K562 (cell line): ENCODE data around the gene GPR157. TPM values are rescaled to one million over a fixed set of nuclear protein-coding genes. Genes with fewer than 3 reads are reported as not detected.

Experiments
- ATAC-seq: fragments of 200-7000 bp; cut with Tn5 transposase; 3 replicates; pipeline ENCODE4 v1.9.1; 2020; ENCODE audit warnings: moderate library complexity
- BruUV-seq: library from RNA; stranded (reverse); fragments of 400-500 nt; replicated peaks from 2 replicates; lab custom pipeline; 2021; lab: Mats Ljungman, UMichigan
- CTCF ChIA-PET: fragments of 300-600 bp; formaldehyde crosslinking; extraction: SDS; loops from one replicate; lab custom pipeline; 2021; ENCODE audit warnings: low intra/inter-chr PET ratio; lab: Yijun Ruan, JAX
- POLR2A ChIA-PET: fragments of 300-600, 350-650 bp; sonication (Branson Sonifier 250); formaldehyde crosslinking; extraction: SDS; loops from one replicate; lab custom pipeline; 2021; ENCODE audit warnings: antibody characterized with exemption, inconsistent platforms; lab: Yijun Ruan, JAX
- DNase-seq, 4 experiments: peaks; one replicate each; pipeline versions ENCODE4 v3.0.0 to v3.0.0-alpha.2; 2011 to 2018; ENCODE audit warnings: low spot score in 3 of 4, mixed read lengths in 3 of 4; ENCODE audit errors: extremely low read depth in 1 of 4
- FAIRE-seq: peaks from 2 replicates; lab custom pipeline; 2011; peaks lifted over from hg19 to GRCh38; lab: Jason Lieb, UNC
- H2AFZ ChIP-seq: 2 replicates; pipeline ENCODE4 v1.6.0; 2011; ENCODE audit warnings: low read depth, low read length, control low read depth, inconsistent platforms
- H3K27ac ChIP-seq: fragments of 200-600 bp; 3 replicates; pipeline ENCODE4 v1.8.0; 2011; ENCODE audit warnings: low read depth, mild to moderate bottlenecking, control low read depth, inconsistent platforms, low read length, moderate library complexity, mixed read lengths; ENCODE audit errors: extremely low read depth
- H3K27me3 ChIP-seq, 2 experiments: fragments of 300-600 bp in 1 of 2; 2 replicates in 1 of 2; 3 replicates in 1 of 2; pipeline versions ENCODE4 v1.6.0 to v1.8.0; 2011; ENCODE audit warnings: inconsistent platforms in 2 of 2, low read length in 2 of 2, mild to moderate bottlenecking in 1 of 2, mixed read lengths in 1 of 2, moderate library complexity in 1 of 2; ENCODE audit not compliant: control insufficient read depth in 2 of 2, insufficient read depth in 2 of 2
- H3K36me3 ChIP-seq: fragments of 300-600 bp; 3 replicates; pipeline ENCODE4 v1.8.0; 2011; ENCODE audit warnings: mild to moderate bottlenecking, low read length, inconsistent platforms; ENCODE audit not compliant: control insufficient read depth, insufficient read depth
- H3K4me1 ChIP-seq, 2 experiments: fragments of 200-600 bp in 1 of 2; replicated peaks in 1 of 2; 2 replicates in 1 of 2; 3 replicates in 1 of 2; pipeline versions ENCODE4 v1.5.1 to v1.8.0; 2011; ENCODE audit warnings: inconsistent platforms in 2 of 2, low read length in 2 of 2, mild to moderate bottlenecking in 1 of 2, mixed read lengths in 1 of 2, moderate library complexity in 1 of 2; ENCODE audit not compliant: control insufficient read depth in 2 of 2, insufficient read depth in 2 of 2
- H3K4me2 ChIP-seq: 2 replicates; pipeline ENCODE4 v1.6.1; 2011; ENCODE audit warnings: low read length, control low read depth, inconsistent platforms, mixed read lengths; ENCODE audit not compliant: insufficient read depth
- H3K4me3 ChIP-seq: fragments of 200-600 bp; sonication (generic), shearing (Covaris generic); 2 replicates; pipeline ENCODE4 v1.5.1; 2016; ENCODE audit warnings: control low read depth, inconsistent platforms
- H3K79me2 ChIP-seq: fragments of 200-600 bp; 3 replicates; pipeline ENCODE4 v1.8.0; 2011; ENCODE audit warnings: low read length, inconsistent platforms; ENCODE audit not compliant: control insufficient read depth, insufficient read depth
- H3K9ac ChIP-seq, 2 experiments: 2 replicates each; pipeline versions ENCODE4 v1.6.0 to v1.6.1; 2011; ENCODE audit warnings: low read depth in 2 of 2, low read length in 2 of 2, control low read depth in 1 of 2, inconsistent platforms in 1 of 2, mild to moderate bottlenecking in 1 of 2, mixed read lengths in 1 of 2; ENCODE audit not compliant: insufficient read depth in 1 of 2
- H3K9me1 ChIP-seq: one replicate; pipeline ENCODE4 v1.6.0; 2011; ENCODE audit warnings: inconsistent platforms, mild to moderate bottlenecking, low read length, moderate library complexity; ENCODE audit not compliant: control insufficient read depth, insufficient read depth
- H3K9me3 ChIP-seq: replicated peaks from 2 replicates; pipeline ENCODE4 v1.5.1; 2011; ENCODE audit warnings: low read depth, low read length, inconsistent platforms; ENCODE audit not compliant: control insufficient read depth, insufficient read depth
- H4K20me1 ChIP-seq: replicated peaks from 2 replicates; pipeline ENCODE4 v1.6.1; 2011; ENCODE audit warnings: low read length, inconsistent platforms, mixed read lengths; ENCODE audit not compliant: control insufficient read depth, insufficient read depth
- GATA2 ChIP-seq: sonication (generic); formaldehyde crosslinking; IDR thresholded peaks from 2 replicates; pipeline ENCODE4 v1.4.0; 2020; ENCODE audit warnings: mild to moderate bottlenecking, missing genetic modification reagents
- HLTF ChIP-seq: fragments of 450-650 bp; IDR thresholded peaks from 2 replicates; pipeline ENCODE4 v1.6.1; 2016
- HNRNPK ChIP-seq: fragments of 200-400 bp; formaldehyde crosslinking; IDR thresholded peaks from one replicate; pipeline ENCODE4 v1.6.1; 2018; ENCODE audit warnings: mild to moderate bottlenecking, low read depth, low read length; ENCODE audit not compliant: poor library complexity, severe bottlenecking
- IRF2 ChIP-seq: sonication (generic); formaldehyde crosslinking; IDR thresholded peaks from 2 replicates; pipeline ENCODE4 v1.8.1; 2022; ENCODE audit warnings: mild to moderate bottlenecking, missing genetic modification reagents
- KAT8 ChIP-seq: fragments of 450-650 bp; IDR thresholded peaks from 2 replicates; pipeline ENCODE4 v1.6.1; 2016; ENCODE audit warnings: low read depth, mild to moderate bottlenecking
- MBD2 ChIP-seq: sonication (generic); IDR thresholded peaks from 2 replicates; pipeline ENCODE4 v1.6.1; 2016; ENCODE audit warnings: low read depth, borderline replicate concordance
- NCOR1 ChIP-seq: fragments of 450-650 bp; IDR thresholded peaks from 2 replicates; pipeline ENCODE4 v1.6.1; 2016; ENCODE audit warnings: mild to moderate bottlenecking, moderate library complexity
- NFIC ChIP-seq: fragments of 450-650 bp; IDR thresholded peaks from 2 replicates; pipeline ENCODE4 v1.6.1; 2017; ENCODE audit warnings: mild to moderate bottlenecking, inconsistent platforms
- NR3C1 ChIP-seq: sonication (generic); formaldehyde crosslinking; IDR thresholded peaks from 2 replicates; pipeline ENCODE4 v1.8.1; 2022; ENCODE audit warnings: missing genetic modification reagents
- SMARCA4 ChIP-seq: fragments of 450-650 bp; IDR thresholded peaks from 2 replicates; pipeline ENCODE4 v1.6.1; 2016
- WGBS: fragments of 100-300 bp; shearing (Covaris generic); methylation state at CpG from one replicate; pipeline ENCODE4 v1.1.6; 2016; ENCODE audit warnings: low coverage, mixed read lengths; ENCODE audit not compliant: insufficient coverage; ENCODE audit errors: missing lambda C conversion rate; 5-methylcytosine and 5-hydroxymethylcytosine counted together
- in situ Hi-C: fragments of 300-500 bp; cut with MboI; formaldehyde crosslinking; loops from 4 replicates; pipeline ENCODE4 v1.15.0; 2018; ENCODE audit warnings: inconsistent platforms, mixed read lengths
- intact Hi-C: fragments of 100-400 bp; cut with micrococcal nuclease; formaldehyde crosslinking; loops from 2 replicates; pipeline ENCODE4 v1.14.2; 2022
- polyA plus RNA-seq, 8 experiments: library from polyadenylated mRNA; depleted of rRNA in 4 of 8; stranded (reverse) in 5 of 8; unstranded in 3 of 8; fragments of >200 nt; fragmentation: Nextera tagmentation in 2 of 8; fragmentation: Illumina TruSeq in 1 of 8; extraction: Ambion mirVana in 2 of 8; extraction: Trizol in 1 of 8; gene quantifications; 2 replicates each; pipeline versions ENCODE4 v1.2.1 to v1.2.3, GENCODE V29; 2011 to 2014; ENCODE audit warnings: inconsistent platforms in 1 of 8, missing spikeins in 1 of 8
- total RNA-seq, 7 experiments: library from RNA; depleted of rRNA in 6 of 7; stranded (reverse); fragments of >200 nt in 6 of 7; fragmentation: Illumina TruSeq in 2 of 7; extraction: Trizol in 2 of 7; gene quantifications; 2 replicates each; pipeline versions ENCODE4 v1.2.1 to v1.2.3, GENCODE V29; 2011 to 2021; ENCODE audit warnings: low replicate concordance in 1 of 7
- TF ChIP-seq, protein P1 (sequence below), 2 experiments: fragments of 450-650 bp; formaldehyde crosslinking in 1 of 2; IDR thresholded peaks; 2 replicates each; pipeline versions ENCODE4 v1.4.0 to v1.6.1; 2014 to 2020; ENCODE audit warnings: mild to moderate bottlenecking in 2 of 2, borderline replicate concordance in 1 of 2, low read depth in 1 of 2

The GPR157 gene
- total and polyA plus RNA-seq, 9 of the 15 experiments (the other 6 are each of a cell fraction or from before 2014, with no cell fraction given): 0.01 to 0.18 (median 0.04) TPM; not detected in 4

DNA sequence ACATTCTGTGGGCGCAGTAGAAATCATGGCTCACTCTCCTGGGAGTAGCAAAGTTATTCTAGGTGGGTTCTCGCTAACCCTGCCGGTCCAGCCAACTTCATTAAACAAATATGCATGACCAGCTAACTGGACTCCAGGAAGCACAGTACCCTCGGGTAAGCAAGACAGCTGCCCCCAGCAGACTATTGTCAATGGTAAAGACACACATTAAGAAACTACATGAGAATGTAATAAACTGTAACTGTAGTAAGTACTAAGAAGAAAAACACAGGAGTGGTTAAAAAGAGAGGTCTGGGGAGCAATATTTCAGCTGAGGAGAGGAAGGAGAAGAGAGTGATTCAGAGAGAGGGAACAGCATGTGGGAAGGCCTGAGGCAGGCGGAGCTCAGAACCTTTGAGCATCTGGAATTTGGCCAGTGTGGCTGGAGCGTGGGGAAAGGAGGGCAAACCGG, 66.9 kb downstream of the GPR157 start:
- in situ Hi-C loops: no loop called here
- no peaks in the 10 kb centered on the region for H3K79me2 ChIP-seq

More for the DNA sequence above, 66.9 kb downstream of the GPR157 start:
- intact Hi-C loops: no loop called here
- Histone ChIP-seq H2AFZ (no peak overlapping the region), H3K4me1 (peaks cover 0 to 3% of the 10 kb centered on the region in 2 experiments; a peak in 1 of 5 replicates), H3K27ac (no peak overlapping the region), H4K20me1 (peaks cover 5% of the 10 kb centered on the region; the same call in 1 of the 2 replicates), H3K4me2 (no peak overlapping the region), H3K9me1 (no peaks in the 10 kb centered on the region), H3K9me3 (no peaks in the 10 kb centered on the region), H3K4me3 (no peak overlapping the region), H3K36me3 (no peaks in the 10 kb centered on the region), H3K27me3 (peaks cover 17 to 54% of the 10 kb centered on the region in 2 experiments), H3K9ac (no peak overlapping the region)
- DNase-seq (peak in 1 of 4 experiments; percentile 4), FAIRE-seq (no peak), ATAC-seq (no peak)
- BruUV-seq: no TSS peak
- CTCF ChIA-PET: no interaction called here
- POLR2A ChIA-PET: interaction anchor here (1.1 to 1.2 kb wide), 2 partner anchors 13 to 181 kb away, joined by 3 read pairs; no protein-coding TSS in a partner anchor
- no peak for TF ChIP-seq NR3C1 (CRISPR knock-in tag)
- TF ChIP-seq HLTF: no peak
- no peak for TF ChIP-seq SMARCA4
- TF ChIP-seq, protein P1, sequence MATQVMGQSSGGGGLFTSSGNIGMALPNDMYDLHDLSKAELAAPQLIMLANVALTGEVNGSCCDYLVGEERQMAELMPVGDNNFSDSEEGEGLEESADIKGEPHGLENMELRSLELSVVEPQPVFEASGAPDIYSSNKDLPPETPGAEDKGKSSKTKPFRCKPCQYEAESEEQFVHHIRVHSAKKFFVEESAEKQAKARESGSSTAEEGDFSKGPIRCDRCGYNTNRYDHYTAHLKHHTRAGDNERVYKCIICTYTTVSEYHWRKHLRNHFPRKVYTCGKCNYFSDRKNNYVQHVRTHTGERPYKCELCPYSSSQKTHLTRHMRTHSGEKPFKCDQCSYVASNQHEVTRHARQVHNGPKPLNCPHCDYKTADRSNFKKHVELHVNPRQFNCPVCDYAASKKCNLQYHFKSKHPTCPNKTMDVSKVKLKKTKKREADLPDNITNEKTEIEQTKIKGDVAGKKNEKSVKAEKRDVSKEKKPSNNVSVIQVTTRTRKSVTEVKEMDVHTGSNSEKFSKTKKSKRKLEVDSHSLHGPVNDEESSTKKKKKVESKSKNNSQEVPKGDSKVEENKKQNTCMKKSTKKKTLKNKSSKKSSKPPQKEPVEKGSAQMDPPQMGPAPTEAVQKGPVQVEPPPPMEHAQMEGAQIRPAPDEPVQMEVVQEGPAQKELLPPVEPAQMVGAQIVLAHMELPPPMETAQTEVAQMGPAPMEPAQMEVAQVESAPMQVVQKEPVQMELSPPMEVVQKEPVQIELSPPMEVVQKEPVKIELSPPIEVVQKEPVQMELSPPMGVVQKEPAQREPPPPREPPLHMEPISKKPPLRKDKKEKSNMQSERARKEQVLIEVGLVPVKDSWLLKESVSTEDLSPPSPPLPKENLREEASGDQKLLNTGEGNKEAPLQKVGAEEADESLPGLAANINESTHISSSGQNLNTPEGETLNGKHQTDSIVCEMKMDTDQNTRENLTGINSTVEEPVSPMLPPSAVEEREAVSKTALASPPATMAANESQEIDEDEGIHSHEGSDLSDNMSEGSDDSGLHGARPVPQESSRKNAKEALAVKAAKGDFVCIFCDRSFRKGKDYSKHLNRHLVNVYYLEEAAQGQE (IDR thresholded peaks at IDR 0.05; ENCODE audit: borderline replicate concordance): no peak
- TF ChIP-seq, protein P1 (CRISPR knock-in tag; IDR thresholded peaks at IDR 0.05; ENCODE audit: low read depth): no peak
- TF ChIP-seq MBD2: no peak
- TF ChIP-seq IRF2 (CRISPR knock-in tag): no peak
- no peak for TF ChIP-seq GATA2
- no peak for TF ChIP-seq NCOR1
- TF ChIP-seq KAT8: no peak
- TF ChIP-seq NFIC: no peak
- no peak for TF ChIP-seq HNRNPK
- 1% methylated on average over 7 of the region's 7 CpGs for WGBS
